H9 (cell line): ENCODE results near the gene COX6B1. TPM values are rescaled to one million over a fixed set of nuclear protein-coding genes. Genes with fewer than 3 reads are reported as not detected.
A peak's percentile ranks its signal among the peaks of the same experiment; 100 is the strongest.

ENCODE experiments used
- DNase-seq: peaks from one replicate; pipeline ENCODE4 v3.0.0-alpha.2; 2017
- H2AFZ ChIP-seq: one replicate; pipeline ENCODE4 v1.6.1; 2013; ENCODE audit warnings: mild to moderate bottlenecking, low read length, control low read depth, moderate library complexity
- H2AK5ac ChIP-seq: 2 replicates; pipeline ENCODE4 v1.6.1; 2013; ENCODE audit warnings: low read length, control low read depth, mixed read lengths; ENCODE audit not compliant: insufficient read length
- H2BK120ac ChIP-seq: one replicate; pipeline ENCODE4 v1.6.1; 2013; ENCODE audit warnings: low read depth, mild to moderate bottlenecking, low read length, control low read depth, inconsistent platforms; ENCODE audit not compliant: poor library complexity, severe bottlenecking
- H2BK12ac ChIP-seq: 2 replicates; pipeline ENCODE4 v1.6.1; 2013; ENCODE audit warnings: low read length, control low read depth, mixed read lengths, low read depth; ENCODE audit not compliant: insufficient read length
- H2BK15ac ChIP-seq: 2 replicates; pipeline ENCODE4 v1.6.1; 2013; ENCODE audit warnings: low read depth, low read length, control low read depth
- H2BK20ac ChIP-seq: one replicate; pipeline ENCODE4 v1.6.1; 2013; ENCODE audit warnings: low read depth, mild to moderate bottlenecking, low read length, control low read depth, inconsistent platforms; ENCODE audit not compliant: poor library complexity, severe bottlenecking
- H2BK5ac ChIP-seq: 2 replicates; pipeline ENCODE4 v1.6.1; 2013; ENCODE audit warnings: low read length, control low read depth, mixed read lengths; ENCODE audit not compliant: insufficient read length
- H3K14ac ChIP-seq: 2 replicates; pipeline ENCODE4 v1.6.1; 2013; ENCODE audit warnings: low read length, control low read depth; ENCODE audit not compliant: insufficient read depth
- H3K18ac ChIP-seq: 2 replicates; pipeline ENCODE4 v1.6.1; 2013; ENCODE audit warnings: low read depth, mild to moderate bottlenecking, mixed read lengths, low read length, control low read depth; ENCODE audit not compliant: insufficient read length
- H3K23ac ChIP-seq: 2 replicates; pipeline ENCODE4 v1.6.1; 2013; ENCODE audit warnings: low read length, control low read depth, mixed read lengths, low read depth; ENCODE audit not compliant: insufficient read length
- H3K23me2 ChIP-seq: 2 replicates; pipeline ENCODE4 v1.6.1; 2013; ENCODE audit warnings: low read depth, mild to moderate bottlenecking, mixed read lengths, low read length, control low read depth; ENCODE audit not compliant: insufficient read length, poor library complexity, severe bottlenecking
- H3K27ac ChIP-seq: 2 replicates; pipeline ENCODE4 v1.5.1; 2013; ENCODE audit warnings: low read length, control low read depth, mixed read lengths, low read depth; ENCODE audit not compliant: insufficient read length
- H3K27me3 ChIP-seq: 2 replicates; pipeline ENCODE4 v1.6.1; 2013; ENCODE audit warnings: low read length, control low read depth, inconsistent platforms; ENCODE audit not compliant: insufficient read depth
- H3K4ac ChIP-seq: 2 replicates; pipeline ENCODE4 v1.6.1; 2013; ENCODE audit warnings: low read depth, mild to moderate bottlenecking, control low read depth, inconsistent platforms, low read length, moderate library complexity
- H3K4me1 ChIP-seq: 2 replicates; pipeline ENCODE4 v1.6.1; 2013; ENCODE audit warnings: low read length, control low read depth, inconsistent platforms; ENCODE audit not compliant: insufficient read depth
- H3K4me2 ChIP-seq: 2 replicates; pipeline ENCODE4 v1.6.1; 2013; ENCODE audit warnings: low read length, control low read depth, mixed read lengths; ENCODE audit not compliant: insufficient read length, insufficient read depth
- H3K56ac ChIP-seq: 2 replicates; pipeline ENCODE4 v1.6.1; 2013; ENCODE audit warnings: low read depth, mild to moderate bottlenecking, mixed read lengths, low read length, control low read depth; ENCODE audit not compliant: insufficient read length
- H3K79me1 ChIP-seq: 2 replicates; pipeline ENCODE4 v1.6.1; 2013; ENCODE audit warnings: low read depth, mild to moderate bottlenecking, moderate library complexity, low read length, control low read depth, inconsistent platforms; ENCODE audit not compliant: insufficient read depth, poor library complexity, severe bottlenecking
- H3K79me2 ChIP-seq: 2 replicates; pipeline ENCODE4 v1.6.1; 2013; ENCODE audit warnings: low read length, control low read depth, inconsistent platforms; ENCODE audit not compliant: insufficient read depth
- H3K9ac ChIP-seq: 2 replicates; pipeline ENCODE4 v1.6.1; 2013; ENCODE audit warnings: low read length, control low read depth, mixed read lengths; ENCODE audit not compliant: insufficient read length; ENCODE audit errors: extremely low read depth
- H3K9me3 ChIP-seq: one replicate; pipeline ENCODE4 v1.6.1; 2013; ENCODE audit warnings: low read depth, low read length, inconsistent platforms; ENCODE audit not compliant: control insufficient read depth
- H3T11ph ChIP-seq: one replicate; pipeline ENCODE4 v1.6.1; 2013; ENCODE audit warnings: mild to moderate bottlenecking, low read length, control low read depth, inconsistent platforms
- H4K20me1 ChIP-seq: one replicate; pipeline ENCODE4 v1.6.1; 2013; ENCODE audit not compliant: control insufficient read depth, insufficient read length, insufficient read depth
- H4K5ac ChIP-seq: 2 replicates; pipeline ENCODE4 v1.6.1; 2013; ENCODE audit warnings: low read depth, mild to moderate bottlenecking, mixed read lengths, low read length, control low read depth; ENCODE audit not compliant: insufficient read length
- H4K8ac ChIP-seq: replicated peaks from 2 replicates; pipeline ENCODE4 v1.6.1; 2013; ENCODE audit warnings: low read length, control low read depth, mixed read lengths, low read depth; ENCODE audit not compliant: insufficient read length
- H4K91ac ChIP-seq: 2 replicates; pipeline ENCODE4 v1.6.1; 2013; ENCODE audit warnings: low read depth, mild to moderate bottlenecking, moderate library complexity, mixed read lengths, low read length, control low read depth; ENCODE audit not compliant: insufficient read length
- H3K27ac Mint-ChIP-seq, 3 experiments: 2 replicates in 2 of 3; 3 replicates in 1 of 3; pipeline ENCODE4 v1.8.0; 2020 to 2021; ENCODE audit warnings: mixed read lengths in 3 of 3, mild to moderate bottlenecking in 1 of 3, moderate library complexity in 1 of 3
- H3K27me3 Mint-ChIP-seq: 2 replicates; pipeline ENCODE4 v1.8.0; 2021; ENCODE audit warnings: low read depth, mild to moderate bottlenecking, moderate library complexity, mixed read lengths
- H3K36me3 Mint-ChIP-seq, 3 experiments: 2 replicates in 2 of 3; 3 replicates in 1 of 3; pipeline ENCODE4 v1.8.0; 2020 to 2021; ENCODE audit warnings: low read depth in 3 of 3, mixed read lengths in 3 of 3; ENCODE audit not compliant: insufficient read depth in 1 of 3
- H3K4me1 Mint-ChIP-seq, 2 experiments: 2 replicates each; pipeline ENCODE4 v1.8.0; 2020; ENCODE audit warnings: mixed read lengths in 2 of 2
- H3K4me3 Mint-ChIP-seq, 2 experiments: 2 replicates in 1 of 2; 3 replicates in 1 of 2; pipeline ENCODE4 v1.8.0; 2020 to 2021; ENCODE audit warnings: mild to moderate bottlenecking in 2 of 2, mixed read lengths in 2 of 2, moderate library complexity in 1 of 2
- H3K9me3 Mint-ChIP-seq, 2 experiments: 2 replicates in 1 of 2; 3 replicates in 1 of 2; pipeline ENCODE4 v1.8.0; 2020; ENCODE audit warnings: mild to moderate bottlenecking in 2 of 2, mixed read lengths in 2 of 2, moderate library complexity in 1 of 2
- WGBS: extraction: QIAGEN DNeasy Blood & Tissue Kit; methylation state at CpG from one replicate; pipeline ENCODE4 v1.1.7; 2013; ENCODE audit warnings: missing lambda C conversion rate, low lambda C conversion rate, mixed read lengths; ENCODE audit not compliant: insufficient read length; ENCODE audit errors: extremely low coverage; 5-methylcytosine and 5-hydroxymethylcytosine counted together
- total RNA-seq: library from RNA; stranded (reverse); gene quantifications from 2 replicates; pipeline ENCODE4 v1.2.1, GENCODE V29; 2021
- TF ChIP-seq, protein P1 (sequence below): fragments of 200-600 bp; sonication (generic); conservative IDR thresholded peaks from 3 replicates; pipeline ENCODE4 v1.8.0; 2021; ENCODE audit warnings: antibody characterized with exemption, mild to moderate bottlenecking

The COX6B1 gene
- total RNA-seq, 1 experiment from 2014 or later: 432 TPM

DNA sequence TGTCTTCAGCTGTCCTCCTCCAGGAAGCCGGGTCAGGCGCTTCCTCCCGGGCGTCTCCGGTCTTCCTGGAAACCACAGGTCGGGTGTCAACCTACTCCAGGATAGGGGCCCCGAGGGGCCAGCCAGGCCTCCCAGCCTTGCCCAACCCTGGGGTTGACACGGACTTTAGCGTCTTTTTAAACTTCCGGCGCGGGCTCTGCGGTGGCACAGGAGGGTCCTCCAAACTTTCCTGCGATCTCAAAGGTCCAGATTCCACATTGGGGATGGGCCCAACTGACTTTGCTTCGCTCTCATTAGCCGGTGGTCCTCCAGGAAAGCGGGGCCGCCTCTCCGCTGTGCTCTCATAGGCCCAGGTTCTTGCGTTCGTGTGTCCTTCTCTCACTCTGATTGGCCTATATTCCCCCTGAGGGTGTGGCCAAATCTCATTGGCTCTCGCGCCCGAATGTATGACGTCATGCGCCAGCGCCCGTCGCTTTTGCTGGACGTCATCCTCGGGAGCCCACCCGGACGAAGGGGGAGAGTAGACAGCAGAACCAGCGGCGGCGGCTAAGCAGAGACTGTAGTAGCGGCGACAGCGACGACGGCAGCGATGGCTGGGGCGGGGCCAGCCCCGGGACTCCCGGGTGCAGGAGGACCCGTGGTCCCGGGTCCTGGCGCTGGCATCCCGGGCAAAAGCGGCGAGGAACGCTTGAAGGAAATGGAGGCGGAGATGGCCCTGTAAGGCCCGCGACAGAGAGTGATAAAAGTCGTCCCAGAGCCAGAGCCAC, 19.4 kb upstream of the COX6B1 start, which contains the start of gene RBM42:
TSS of gene RBM42 (plus strand) at position 472 of the 767 bp plus-strand sequence. CDS start at position 590, 118 bp downstream.
- Histone ChIP-seq H4K5ac (no peak within 1 kb of the TSS), H3K9ac (peak within 1 kb of the TSS; percentile 77), H3K23ac (no peak within 1 kb of the TSS), H2BK20ac (no peak within 1 kb of the TSS), H3K79me2 (no peaks in the 10 kb centered on the region; the same call in 1 of the 2 replicates), H3K27me3 (no peaks in the 10 kb centered on the region), H3K56ac (no peak within 1 kb of the TSS), H4K91ac (no peak within 1 kb of the TSS), H3K18ac (no peak within 1 kb of the TSS), H4K8ac (no peak within 1 kb of the TSS), H2BK5ac (no peak within 1 kb of the TSS), H3K4ac (no peak within 1 kb of the TSS), H2AFZ (no peak within 1 kb of the TSS), H2BK120ac (no peak within 1 kb of the TSS), H3K23me2 (peaks cover 3% of the 10 kb centered on the region), H3K14ac (no peak within 1 kb of the TSS; the same call in 1 of the 2 replicates), H3K9me3 (no peaks in the 10 kb centered on the region), H2AK5ac (no peak within 1 kb of the TSS), H2BK12ac (no peak within 1 kb of the TSS), H3K4me2 (peak within 1 kb of the TSS; percentile 99), H3T11ph (no peak within 1 kb of the TSS), H3K4me1 (peaks cover 2% of the 10 kb centered on the region; the same call in 1 of the 2 replicates), H3K27ac (no peak within 1 kb of the TSS), H4K20me1 (no peaks in the 10 kb centered on the region), H2BK15ac (no peak within 1 kb of the TSS), H3K79me1 (no peaks in the 10 kb centered on the region)
- DNase-seq: peak; percentile 99
- no CpG with 5 or more reads among the region's 56 CpGs for WGBS
- Mint-ChIP-seq H3K4me1 (peaks cover 5 to 8% of the 10 kb centered on the region in 2 experiments), H3K9me3 (no peaks in the 10 kb centered on the region), H3K36me3 (peaks cover 21 to 35% (median 32%) of the 10 kb centered on the region in 3 experiments), H3K27ac (peak within 1 kb of the TSS; percentile 81 to 98 (median 94); a peak in 6 of 7 replicates), H3K4me3 (peak within 1 kb of the TSS; percentile 96), H3K27me3 (peaks cover 2% of the 10 kb centered on the region; the same call in 1 of the 2 replicates)
- TF ChIP-seq, protein P1, sequence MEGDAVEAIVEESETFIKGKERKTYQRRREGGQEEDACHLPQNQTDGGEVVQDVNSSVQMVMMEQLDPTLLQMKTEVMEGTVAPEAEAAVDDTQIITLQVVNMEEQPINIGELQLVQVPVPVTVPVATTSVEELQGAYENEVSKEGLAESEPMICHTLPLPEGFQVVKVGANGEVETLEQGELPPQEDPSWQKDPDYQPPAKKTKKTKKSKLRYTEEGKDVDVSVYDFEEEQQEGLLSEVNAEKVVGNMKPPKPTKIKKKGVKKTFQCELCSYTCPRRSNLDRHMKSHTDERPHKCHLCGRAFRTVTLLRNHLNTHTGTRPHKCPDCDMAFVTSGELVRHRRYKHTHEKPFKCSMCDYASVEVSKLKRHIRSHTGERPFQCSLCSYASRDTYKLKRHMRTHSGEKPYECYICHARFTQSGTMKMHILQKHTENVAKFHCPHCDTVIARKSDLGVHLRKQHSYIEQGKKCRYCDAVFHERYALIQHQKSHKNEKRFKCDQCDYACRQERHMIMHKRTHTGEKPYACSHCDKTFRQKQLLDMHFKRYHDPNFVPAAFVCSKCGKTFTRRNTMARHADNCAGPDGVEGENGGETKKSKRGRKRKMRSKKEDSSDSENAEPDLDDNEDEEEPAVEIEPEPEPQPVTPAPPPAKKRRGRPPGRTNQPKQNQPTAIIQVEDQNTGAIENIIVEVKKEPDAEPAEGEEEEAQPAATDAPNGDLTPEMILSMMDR: no peak
